Endothelial cell of umbilical vein (primary cell): ENCODE measurements around the gene PRKG1. TPM values are rescaled to one million over a fixed set of nuclear protein-coding genes. Genes with fewer than 3 reads are reported as not detected.

Experiments
- BruUV-seq: library from RNA; stranded (reverse); fragments of 400-500 nt; replicated peaks from 2 replicates; lab custom pipeline; 2021; lab: Mats Ljungman, UMichigan
- CTCF ChIA-PET: fragments of 300-600, 350-600 bp; sonication (Branson Sonifier 250); formaldehyde crosslinking; loops from one replicate; lab custom pipeline; 2021; ENCODE audit warnings: antibody characterized with exemption, inconsistent platforms; lab: Charles Lee
- POLR2A ChIA-PET: fragments of 300-600, 350-600 bp; sonication (Branson Sonifier 250); formaldehyde crosslinking; loops from one replicate; lab custom pipeline; 2021; ENCODE audit warnings: antibody characterized with exemption, inconsistent platforms; lab: Charles Lee
- DNase-seq: peaks from one replicate; pipeline ENCODE4 v3.0.0-alpha.2; 2011; ENCODE audit warnings: low read depth, low spot score
- FAIRE-seq: peaks from 2 replicates; lab custom pipeline; 2011; peaks lifted over from hg19 to GRCh38; lab: Jason Lieb, UNC
- H2AFZ ChIP-seq: 2 replicates; pipeline ENCODE4 v1.6.0; 2012; ENCODE audit warnings: low read depth, low read length, control low read depth, inconsistent platforms
- H3K27ac ChIP-seq: 2 replicates; pipeline ENCODE4 v1.5.1; 2011; ENCODE audit warnings: low read depth, mild to moderate bottlenecking, control low read depth, low read length, moderate library complexity; ENCODE audit not compliant: insufficient read depth
- H3K27me3 ChIP-seq, 2 experiments: 2 replicates each; pipeline versions ENCODE4 v1.6.0 to v1.6.1; 2011; ENCODE audit warnings: low read length in 2 of 2, mixed read lengths in 1 of 2; ENCODE audit not compliant: control insufficient read depth in 2 of 2, insufficient read depth in 2 of 2
- H3K36me3 ChIP-seq, 2 experiments: 2 replicates in 1 of 2; 3 replicates in 1 of 2; pipeline ENCODE4 v1.5.1; 2011; ENCODE audit warnings: low read length in 2 of 2, mild to moderate bottlenecking in 1 of 2, moderate library complexity in 1 of 2; ENCODE audit not compliant: control insufficient read depth in 2 of 2, insufficient read depth in 2 of 2; ENCODE audit errors: extremely low read depth in 1 of 2
- H3K4me1 ChIP-seq: 3 replicates; pipeline ENCODE4 v1.5.1; 2011; ENCODE audit warnings: mild to moderate bottlenecking, low read length; ENCODE audit not compliant: control insufficient read depth, insufficient read depth; ENCODE audit errors: extremely low read depth
- H3K4me2 ChIP-seq: 2 replicates; pipeline ENCODE4 v1.6.1; 2011; ENCODE audit warnings: low read length, control low read depth, mixed read lengths; ENCODE audit not compliant: insufficient read depth
- H3K4me3 ChIP-seq, 3 experiments: fragments of 200-600 bp in 1 of 3; sonication (generic), shearing (Covaris generic) in 1 of 3; replicated peaks in 1 of 3; 2 replicates each; pipeline ENCODE4 v1.5.1; 2011 to 2016; ENCODE audit warnings: control low read depth in 3 of 3, low read length in 3 of 3, mild to moderate bottlenecking in 2 of 3, inconsistent platforms in 1 of 3, low read depth in 1 of 3, moderate library complexity in 1 of 3; ENCODE audit not compliant: insufficient read depth in 1 of 3
- H3K79me2 ChIP-seq: 2 replicates; pipeline ENCODE4 v1.6.0; 2012; ENCODE audit warnings: low read length, inconsistent platforms; ENCODE audit not compliant: control insufficient read depth, insufficient read depth
- H3K9ac ChIP-seq: replicated peaks from 2 replicates; pipeline ENCODE3; 2011; ENCODE audit warnings: low read length, control low read depth; ENCODE audit not compliant: insufficient read depth; ENCODE audit errors: extremely low read depth
- H3K9me1 ChIP-seq: replicated peaks from 3 replicates; pipeline ENCODE4 v1.6.0; 2011; ENCODE audit warnings: mild to moderate bottlenecking, low read length; ENCODE audit not compliant: control insufficient read depth, insufficient read depth; ENCODE audit errors: extremely low read depth
- H3K9me3 ChIP-seq: replicated peaks from 2 replicates; pipeline ENCODE4 v1.5.1; 2012; ENCODE audit warnings: low read length, inconsistent platforms; ENCODE audit not compliant: control insufficient read depth, insufficient read depth
- H4K20me1 ChIP-seq: replicated peaks from 2 replicates; pipeline ENCODE3; 2011; ENCODE audit warnings: mild to moderate bottlenecking, low read length; ENCODE audit not compliant: control insufficient read depth, insufficient read depth; ENCODE audit errors: extremely low read depth
- CTCF ChIP-seq, 2 donors: IDR thresholded peaks; 1 replicate in 1 of 2; 2 replicates in 1 of 2; pipeline ENCODE4 v1.5.1; 2011; ENCODE audit warnings: low read length in 2 of 2, mild to moderate bottlenecking in 2 of 2, moderate library complexity in 2 of 2, control low read depth in 1 of 2, inconsistent platforms in 1 of 2, low read depth in 1 of 2; ENCODE audit not compliant: insufficient read depth in 1 of 2; ENCODE audit errors: extremely low read depth in 1 of 2
- EZH2 ChIP-seq: IDR thresholded peaks from 2 replicates; pipeline ENCODE4 v1.6.1; 2012; ENCODE audit warnings: borderline replicate concordance, low read depth, mild to moderate bottlenecking, moderate library complexity, low read length, inconsistent platforms; ENCODE audit not compliant: severe bottlenecking
- FOS ChIP-seq: IDR thresholded peaks from 2 replicates; pipeline ENCODE4 v1.6.1; 2011; ENCODE audit warnings: mild to moderate bottlenecking, low read length, moderate library complexity, borderline replicate concordance; ENCODE audit not compliant: insufficient read depth
- GATA2 ChIP-seq: IDR thresholded peaks from 2 replicates; pipeline ENCODE4 v1.7.0; 2011; ENCODE audit warnings: low read depth, mild to moderate bottlenecking, moderate library complexity, mixed read lengths, low read length; ENCODE audit not compliant: insufficient read length, insufficient read depth
- JUN ChIP-seq: IDR thresholded peaks from 2 replicates; pipeline ENCODE4 v1.6.1; 2011; ENCODE audit warnings: borderline replicate concordance, low read depth; ENCODE audit not compliant: insufficient read length, insufficient read depth
- MAX ChIP-seq: IDR thresholded peaks from 2 replicates; pipeline ENCODE4 v1.6.1; 2011; ENCODE audit not compliant: insufficient read depth, insufficient read length
- MYC ChIP-seq: IDR thresholded peaks from one replicate; pipeline ENCODE4 v1.6.1; 2011; ENCODE audit warnings: mild to moderate bottlenecking, low read depth, low read length
- POLR2A ChIP-seq: IDR thresholded peaks from 2 replicates; pipeline ENCODE4 v1.6.1; 2012; ENCODE audit warnings: low read depth, mild to moderate bottlenecking, control low read depth, low read length
- POLR2AphosphoS5 ChIP-seq: IDR thresholded peaks from 2 replicates; pipeline ENCODE4 v1.6.1; 2012; ENCODE audit warnings: low read depth, mild to moderate bottlenecking, control low read depth, low read length, moderate library complexity; ENCODE audit not compliant: insufficient read depth
- dilution Hi-C: fragments of 300-500 bp; cut with MboI; formaldehyde crosslinking; loops from one replicate; pipeline ENCODE4 v1.15.0; 2019; ENCODE audit warnings: low sequenced_read_pairs; ENCODE audit not compliant: extremely low pct_ligation_motif_present
- intact Hi-C: fragments of 100-400 bp; cut with micrococcal nuclease; formaldehyde crosslinking; loops from one replicate; pipeline ENCODE4 v1.10.0; 2022
- polyA plus RNA-seq, 4 experiments: library from polyadenylated mRNA; depleted of rRNA in 3 of 4; stranded (reverse) in 3 of 4; unstranded in 1 of 4; fragments of >200 nt; gene quantifications; 2 replicates each; pipeline versions ENCODE4 v1.2.1 to v1.2.3, GENCODE V29; 2011 to 2012; ENCODE audit warnings: missing spikeins in 1 of 4
- total RNA-seq: library from RNA; stranded (reverse); gene quantifications from 2 replicates; pipeline ENCODE4 v1.2.3, GENCODE V29; 2021

Gene PRKG1
- total and polyA plus RNA-seq, 2 donors (not counting 3 experiments of a cell fraction or from before 2014, with no cell fraction given) = 0.01 to 0.18 TPM

GRCh38 chr10:51672039-51672535 is 597.8 kb downstream of the PRKG1 start:
- POLR2A ChIA-PET = no interaction called here
- FAIRE-seq = no peak
- TF ChIP-seq JUN = no peak
- no peak for TF ChIP-seq POLR2A
- TF ChIP-seq MYC = no peak
- TF ChIP-seq CTCF (IDR thresholded peaks at IDR 0.05; ENCODE audit: extremely low read depth in 1 of 2, insufficient read depth in 1 of 2, low read depth in 1 of 2, low read length in 2 of 2) = no peak
- no peak for TF ChIP-seq GATA2
- CTCF ChIA-PET = interaction anchor here (0.8 kb wide), 1 partner anchor 18 kb away, joined by 3 read pairs; no protein-coding TSS in a partner anchor
- DNase-seq = no peak
- no peaks in the 10 kb centered on the region for H3K79me2 ChIP-seq
- H4K20me1 ChIP-seq = no peaks in the 10 kb centered on the region
- H3K4me1 ChIP-seq = peaks cover 8% of the 10 kb centered on the region
- no peaks in the 10 kb centered on the region for H3K9me1 ChIP-seq
- no peaks in the 10 kb centered on the region for H3K36me3 ChIP-seq
- no peaks in the 10 kb centered on the region for H3K9me3 ChIP-seq
- dilution Hi-C loops (no loop called here), intact Hi-C loops (no loop called here)
- no TSS peak for BruUV-seq
- H3K27me3 ChIP-seq = peaks cover 4% of the 10 kb centered on the region in 2 experiments
- H3K27ac ChIP-seq = no peak overlapping the region
- no peak overlapping the region for H3K9ac ChIP-seq
- H2AFZ ChIP-seq = no peak overlapping the region
- no peak overlapping the region for H3K4me2 ChIP-seq
- no peak overlapping the region for H3K4me3 ChIP-seq

- Histone ChIP-seq H3K9me1 (no peaks in the 10 kb centered on the region), H3K9ac (no peak overlapping the region), H3K4me3 (no peak overlapping the region), H3K9me3 (no peaks in the 10 kb centered on the region), H3K27me3 (peaks cover 0 to 6% of the 10 kb centered on the region in 2 experiments), H3K4me2 (no peak overlapping the region), H4K20me1 (no peaks in the 10 kb centered on the region), H3K36me3 (no peaks in the 10 kb centered on the region), H3K27ac (no peak overlapping the region), H2AFZ (no peak overlapping the region), H3K4me1 (no peaks in the 10 kb centered on the region), H3K79me2 (no peaks in the 10 kb centered on the region)
- dilution Hi-C loops = no loop called here
- BruUV-seq = no TSS peak
- TF ChIP-seq MYC (no peak), CTCF (IDR thresholded peaks at IDR 0.05; ENCODE audit: extremely low read depth in 1 of 2, insufficient read depth in 1 of 2, low read depth in 1 of 2, low read length in 2 of 2) (no peak), MAX (no peak), POLR2AphosphoS5 (no peak), EZH2 (no peak), POLR2A (no peak), JUN (no peak), GATA2 (no peak), FOS (no peak)
- intact Hi-C loops = loop anchor here (5.0 kb wide), 1 partner anchor 48 kb away; no protein-coding TSS in a partner anchor
- no peak for FAIRE-seq
- POLR2A ChIA-PET = no interaction called here
- DNase-seq = no peak
- CTCF ChIA-PET = no interaction called here
Measured at GRCh38 chr10:51675088-51675487, 600.8 kb downstream of the PRKG1 start.
